CD4-positive, alpha-beta T cell treated with Interleukin-21 for 1 hour (primary cell): ENCODE measurements around the gene TMEM132D.
"Not testable (repeated sequence)": the region's sequence is repeated elsewhere in the genome, so short reads cannot be mapped to it uniquely, and the experiment has no call there.

Experiments
- DNase-seq: peaks from one replicate; pipeline ENCODE4 v3.0.0-alpha.2; 2020

TMEM132D gene

GRCh38 chr12:129570796-129571400 is 332.9 kb downstream of the TMEM132D start:
- DNase-seq, result no peak

- DNase-seq, result no peak
Measured at GRCh38 chr12:129566800-129567199, 337.0 kb downstream of the TMEM132D start.

- no peak for DNase-seq
Measured at GRCh38 chr12:129564768-129565167, 339.1 kb downstream of the TMEM132D start.

- DNase-seq, result no peak
Measured at GRCh38 chr12:129563266-129563665, 340.6 kb downstream of the TMEM132D start.

DNA sequence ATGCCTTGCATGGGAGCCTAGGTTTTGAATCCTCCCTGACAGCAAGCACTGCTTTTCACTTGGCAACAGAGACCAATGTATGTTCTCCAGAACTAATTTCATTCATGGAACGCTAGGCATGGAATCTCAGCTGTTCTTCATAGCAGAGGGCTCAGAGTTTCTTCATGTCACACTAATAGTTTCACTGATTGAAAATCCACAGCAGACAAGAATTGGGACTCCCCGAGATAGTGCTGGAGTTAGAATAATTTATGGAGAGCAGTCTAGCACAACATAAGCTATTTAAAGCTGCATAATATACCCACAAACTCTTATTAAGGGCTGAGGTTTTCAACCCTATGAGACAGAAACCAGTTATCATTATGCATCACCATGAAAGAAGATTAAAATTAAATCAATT is 342.5 kb downstream of the TMEM132D start:
- DNase-seq, result no peak

- DNase-seq, result no peak
Measured at GRCh38 chr12:129559776-129560175, 344.0 kb downstream of the TMEM132D start.

DNA sequence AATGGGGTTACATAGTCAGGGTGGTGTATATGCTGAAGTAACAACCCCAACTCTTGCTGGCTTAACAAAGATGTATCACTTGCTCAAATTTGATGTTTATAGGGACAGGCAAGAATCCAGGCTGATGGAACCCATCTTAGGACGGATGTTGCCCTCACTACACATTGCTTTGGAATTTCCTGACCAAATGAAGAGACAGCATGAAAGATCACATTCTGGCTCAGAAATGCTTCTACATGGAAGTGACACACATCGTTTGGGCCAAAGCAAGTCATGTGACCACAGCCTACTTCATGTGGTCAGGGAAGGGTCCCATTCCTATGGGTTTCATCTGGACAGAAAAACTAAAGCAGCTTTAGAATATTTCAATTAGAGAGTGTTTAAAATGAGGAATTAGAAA is 345.8 kb downstream of the TMEM132D start:
- no peak for DNase-seq

DNA sequence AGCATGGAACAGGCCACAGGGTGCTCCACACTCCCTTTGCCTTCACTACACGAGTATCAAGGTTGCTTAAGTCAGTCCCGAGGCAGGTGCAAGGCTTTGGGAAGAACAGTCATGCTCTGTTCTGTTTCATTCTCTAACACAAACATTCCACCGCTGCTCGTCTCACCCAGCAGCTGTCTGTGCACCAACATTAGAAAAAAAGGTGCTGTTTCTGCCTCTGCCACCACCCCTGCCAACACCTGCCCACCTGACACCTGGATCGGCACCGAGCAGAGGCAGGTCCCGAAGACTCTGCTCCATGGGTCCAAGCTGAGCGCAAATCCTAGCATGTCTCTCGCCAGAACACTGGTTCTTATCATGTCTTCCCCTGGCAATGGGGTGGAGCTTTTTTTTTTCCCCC is 347.7 kb downstream of the TMEM132D start:
- no peak for DNase-seq

GRCh38 chr12:129552996-129553750 is 350.7 kb downstream of the TMEM132D start:
- DNase-seq, result no peak

- no peak for DNase-seq
Measured at GRCh38 chr12:129551441-129551840, 352.4 kb downstream of the TMEM132D start.

DNA sequence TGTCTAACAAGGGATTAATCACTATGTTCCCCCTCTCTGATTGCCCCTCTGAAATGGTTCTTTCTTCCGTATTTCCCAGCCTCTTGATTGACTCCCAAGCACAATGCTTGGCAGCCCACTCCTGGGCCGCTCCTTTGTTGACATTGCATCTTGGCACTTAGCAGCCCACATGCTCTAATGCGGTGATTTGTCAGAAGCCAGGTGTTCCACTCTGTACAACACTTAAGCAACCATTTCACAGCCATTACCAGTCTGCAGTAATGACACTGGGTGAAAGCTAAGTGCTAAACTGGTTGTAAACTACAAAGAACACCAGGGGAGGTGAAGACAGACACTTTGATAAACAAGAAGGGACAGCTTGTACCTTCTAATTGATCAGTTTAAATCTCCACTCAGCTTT is 353.5 kb downstream of the TMEM132D start:
- DNase-seq, result no peak

DNA sequence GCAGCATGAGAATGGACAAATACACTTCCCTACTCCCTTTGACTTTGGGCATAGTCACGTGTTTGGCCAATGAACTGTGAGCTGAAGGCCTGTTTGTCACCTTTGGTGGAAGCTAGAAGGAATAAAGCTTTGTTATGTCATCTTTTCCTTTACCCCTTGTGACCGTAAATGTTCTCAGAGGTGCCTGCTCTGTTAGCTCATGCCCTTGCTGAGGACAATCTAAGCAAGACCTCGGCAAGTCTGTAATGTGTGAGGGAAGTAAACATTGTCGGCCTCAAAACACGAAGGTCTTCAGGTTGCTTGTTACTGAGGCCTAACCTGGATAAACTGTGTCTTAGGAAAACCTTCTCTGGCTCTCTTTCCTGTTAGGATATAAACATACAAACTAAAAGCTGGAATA is 354.2 kb downstream of the TMEM132D start:
- DNase-seq, result no peak

DNA sequence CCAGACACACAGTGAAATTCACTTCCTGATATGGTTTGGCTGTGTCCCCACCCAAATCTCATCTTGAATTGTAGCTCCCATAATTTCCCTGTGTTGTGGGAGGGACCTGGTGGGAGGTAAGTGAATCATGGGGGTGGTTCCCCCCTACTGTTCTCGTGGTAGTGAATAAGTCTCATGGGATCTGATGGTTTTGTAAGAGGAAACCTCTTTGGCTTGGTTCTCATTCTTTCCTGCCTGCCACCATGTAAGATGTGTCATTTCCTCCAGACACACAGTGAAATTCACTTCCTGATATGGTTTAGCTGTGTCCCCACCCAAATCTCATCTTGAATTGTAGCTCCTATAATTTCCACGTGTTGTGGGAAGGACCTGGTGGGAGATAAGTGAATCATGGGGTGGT is 354.8 kb downstream of the TMEM132D start:
- DNase-seq, result not testable (repeated sequence)

GRCh38 chr12:129544716-129545115 is 359.1 kb downstream of the TMEM132D start:
- no peak for DNase-seq

DNA sequence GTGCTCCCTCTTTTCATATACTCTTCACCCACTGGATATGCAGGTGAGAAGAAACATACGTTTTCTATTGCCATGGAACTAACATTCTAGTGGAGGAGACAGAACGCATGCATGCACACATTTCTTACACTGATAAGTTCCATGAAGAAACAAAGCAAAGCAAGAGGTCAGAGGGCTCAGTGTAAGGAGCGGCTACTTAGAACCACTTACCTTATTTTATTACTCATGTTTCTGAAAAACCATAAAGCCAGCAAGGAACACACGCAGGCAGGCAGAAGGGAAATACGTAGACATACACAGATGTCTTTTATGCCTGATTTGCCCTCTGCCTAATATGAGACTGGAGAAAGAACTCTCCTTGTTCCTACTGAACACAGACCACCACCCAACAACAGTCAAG is 362.9 kb downstream of the TMEM132D start:
- DNase-seq, result no peak

- no peak for DNase-seq
Measured at GRCh38 chr12:129540249-129540648, 363.6 kb downstream of the TMEM132D start.

- not testable (repeated sequence) for DNase-seq
Measured at GRCh38 chr12:129538724-129539335, 365.0 kb downstream of the TMEM132D start.

GRCh38 chr12:129538137-129538536 is 365.7 kb downstream of the TMEM132D start:
- DNase-seq, result no peak

DNA sequence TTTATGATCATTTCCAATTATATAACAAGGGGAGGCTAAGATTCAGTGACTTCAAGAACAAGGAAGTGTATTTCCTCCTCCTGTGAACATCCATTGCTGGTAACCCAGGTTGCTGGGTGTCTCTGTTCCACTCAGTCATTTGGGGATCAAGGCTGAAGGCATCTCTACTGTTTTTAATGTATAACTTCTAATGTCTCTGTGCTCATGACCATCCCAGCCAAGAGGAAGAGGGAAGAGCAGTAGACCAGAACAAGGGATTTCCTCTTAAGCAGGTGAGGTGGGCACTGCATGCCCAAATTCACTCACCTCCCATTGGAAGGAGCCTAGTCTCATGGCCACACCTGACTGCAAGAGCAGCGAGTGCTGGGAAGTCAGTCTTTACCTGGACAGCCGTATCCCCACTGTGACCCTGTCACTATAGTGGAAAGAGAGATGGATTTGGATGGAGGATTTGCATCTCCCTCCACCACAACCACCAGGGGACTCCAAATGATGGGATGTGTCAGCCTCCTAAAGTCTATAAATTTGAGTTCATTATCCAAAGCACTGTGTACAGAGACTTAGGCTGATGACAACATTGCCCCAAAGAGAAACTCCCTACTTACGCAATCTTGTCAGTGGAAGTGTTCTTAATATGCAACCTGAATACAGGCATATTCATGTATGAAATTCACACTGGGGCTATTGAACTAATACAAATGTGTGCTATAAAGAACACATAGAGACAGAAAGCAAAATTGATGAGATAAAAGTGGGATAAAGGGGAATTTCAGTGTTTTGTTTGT is 368.7 kb downstream of the TMEM132D start:
- no peak for DNase-seq

GRCh38 chr12:129532707-129533499 is 370.9 kb downstream of the TMEM132D start:
- no peak for DNase-seq

- no peak for DNase-seq
Measured at GRCh38 chr12:129532082-129532481, 371.7 kb downstream of the TMEM132D start.

DNA sequence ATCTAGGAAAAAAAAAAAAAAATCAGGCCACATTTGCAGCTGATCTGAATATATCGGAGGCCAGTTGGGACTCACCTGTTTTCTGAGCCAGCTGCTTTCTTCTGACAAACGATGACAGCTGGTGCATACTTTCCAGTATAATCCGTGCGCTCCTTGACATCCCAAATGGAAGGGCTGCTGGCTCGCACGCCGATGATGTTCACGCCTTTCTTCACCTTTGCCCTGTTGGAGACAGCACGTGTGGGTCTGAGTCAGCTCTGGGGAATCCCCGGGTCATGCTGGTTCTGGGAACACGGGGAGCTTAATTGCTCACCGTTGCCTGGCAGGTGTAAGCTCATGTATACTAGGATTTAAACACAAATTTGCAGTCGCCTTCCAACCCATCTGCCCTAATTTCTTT is 372.8 kb downstream of the TMEM132D start:
- DNase-seq, result no peak

GRCh38 chr12:129530517-129530916 is 373.3 kb downstream of the TMEM132D start:
- DNase-seq, result no peak
